ENCODE measurements around the gene FYTTD1.

The FYTTD1 gene

DNA sequence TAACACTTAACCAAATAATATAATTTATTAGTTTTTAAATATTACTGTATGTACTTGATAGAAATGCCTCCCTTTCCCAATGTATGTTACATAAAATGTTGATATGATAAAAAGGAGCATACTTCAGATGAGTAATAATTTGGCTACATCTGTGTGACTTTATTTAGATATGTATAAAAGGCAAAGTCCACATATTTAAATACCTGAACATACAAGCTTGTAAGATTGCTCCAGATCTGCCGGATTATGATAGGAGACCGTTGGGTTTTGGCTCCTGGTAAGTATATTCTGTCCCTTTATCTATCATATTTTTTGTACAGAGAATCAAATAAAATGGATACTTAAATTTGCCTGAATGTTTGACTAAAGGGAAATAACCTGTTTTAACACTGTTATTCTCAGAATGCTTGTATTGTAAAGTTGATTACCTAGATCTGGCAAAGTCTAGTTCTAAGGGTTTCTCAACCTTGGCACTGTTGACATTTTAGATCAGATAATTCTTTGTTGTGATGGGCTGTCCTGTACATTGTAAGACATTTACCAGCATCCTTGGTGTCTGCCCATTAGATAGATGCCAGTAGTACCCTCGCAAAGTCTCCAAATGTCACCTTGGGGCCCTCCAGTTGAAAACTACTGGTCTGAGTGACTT, 79.8 kb downstream of the FYTTD1 start:
- Histone ChIP-seq H3K4me2 (ENCODE audit: insufficient read depth, low read length) (no peak overlapping the region), H3K4me1 (ENCODE audit: insufficient read depth, low read length) (no peaks in the 10 kb centered on the region), H3K4me3 (ENCODE audit: low read depth in 1 of 2, low read length in 2 of 2) (no peak overlapping the region), H3K9me3 (ENCODE audit: insufficient read depth, low read length, severe bottlenecking) (no peaks in the 10 kb centered on the region), H3K9ac (ENCODE audit: low read depth, low read length) (no peak overlapping the region), H3K36me3 (ENCODE audit: insufficient read depth, low read length) (peaks cover 52% of the 10 kb centered on the region), H2AFZ (ENCODE audit: low read depth, low read length) (no peak overlapping the region), H4K20me1 (ENCODE audit: insufficient read depth, low read length) (no peaks in the 10 kb centered on the region), H3K27ac (ENCODE audit: low read length) (no peak overlapping the region), H3K27me3 (ENCODE audit: insufficient read depth, low read length, poor library complexity) (no peaks in the 10 kb centered on the region), H3K79me2 (ENCODE audit: insufficient read depth, low read length) (no peaks in the 10 kb centered on the region)
- DNase-seq (no peak), ATAC-seq (ENCODE audit: insufficient read depth, low read depth) (no peak)
- no peak for TF ChIP-seq EZH2 (IDR thresholded peaks at IDR 0.05; ENCODE audit: borderline replicate concordance, low read depth, low read length, severe bottlenecking)
- TF ChIP-seq, protein P1, sequence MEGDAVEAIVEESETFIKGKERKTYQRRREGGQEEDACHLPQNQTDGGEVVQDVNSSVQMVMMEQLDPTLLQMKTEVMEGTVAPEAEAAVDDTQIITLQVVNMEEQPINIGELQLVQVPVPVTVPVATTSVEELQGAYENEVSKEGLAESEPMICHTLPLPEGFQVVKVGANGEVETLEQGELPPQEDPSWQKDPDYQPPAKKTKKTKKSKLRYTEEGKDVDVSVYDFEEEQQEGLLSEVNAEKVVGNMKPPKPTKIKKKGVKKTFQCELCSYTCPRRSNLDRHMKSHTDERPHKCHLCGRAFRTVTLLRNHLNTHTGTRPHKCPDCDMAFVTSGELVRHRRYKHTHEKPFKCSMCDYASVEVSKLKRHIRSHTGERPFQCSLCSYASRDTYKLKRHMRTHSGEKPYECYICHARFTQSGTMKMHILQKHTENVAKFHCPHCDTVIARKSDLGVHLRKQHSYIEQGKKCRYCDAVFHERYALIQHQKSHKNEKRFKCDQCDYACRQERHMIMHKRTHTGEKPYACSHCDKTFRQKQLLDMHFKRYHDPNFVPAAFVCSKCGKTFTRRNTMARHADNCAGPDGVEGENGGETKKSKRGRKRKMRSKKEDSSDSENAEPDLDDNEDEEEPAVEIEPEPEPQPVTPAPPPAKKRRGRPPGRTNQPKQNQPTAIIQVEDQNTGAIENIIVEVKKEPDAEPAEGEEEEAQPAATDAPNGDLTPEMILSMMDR (IDR thresholded peaks at IDR 0.05; ENCODE audit: borderline replicate concordance, extremely low read depth, low read length, poor library complexity, severe bottlenecking): no peak

DNA sequence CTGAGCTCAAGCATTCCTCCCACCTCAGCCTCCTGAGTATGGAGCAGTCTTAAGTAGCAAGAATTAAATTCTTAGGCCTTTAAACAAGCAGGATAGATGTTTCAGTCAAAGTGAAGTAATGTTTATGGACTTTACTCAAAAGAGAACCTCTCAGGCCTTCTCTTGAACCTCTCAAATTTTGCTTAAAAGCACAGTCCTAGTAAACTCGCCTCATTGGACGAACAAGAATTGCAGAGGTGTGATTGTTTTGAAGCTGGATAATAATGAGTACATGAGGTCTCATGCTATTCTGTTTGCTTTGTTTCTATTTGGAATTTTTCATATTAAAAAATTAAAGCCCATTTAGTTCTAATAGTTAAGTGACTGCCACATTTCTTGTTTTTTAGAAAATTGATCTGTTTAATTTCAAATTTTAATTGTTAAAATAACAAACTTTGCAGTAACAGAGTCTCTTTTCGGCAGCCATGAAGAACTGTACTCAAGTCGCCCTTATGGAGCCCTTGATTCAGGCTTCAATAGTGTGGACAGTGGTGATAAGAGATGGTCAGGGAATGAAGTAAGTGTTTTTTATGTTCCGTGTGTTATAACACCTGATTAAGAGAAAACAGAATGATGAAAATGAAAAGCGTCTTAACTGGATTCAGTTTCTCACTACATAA, 80.8 kb downstream of the FYTTD1 start:
- no peaks in the 10 kb centered on the region for H3K79me2 ChIP-seq (ENCODE audit: insufficient read depth, low read length)
- DNase-seq (no peak), ATAC-seq (ENCODE audit: insufficient read depth, low read depth) (no peak)
- H3K9ac ChIP-seq (ENCODE audit: low read depth, low read length): no peak overlapping the region
- H4K20me1 ChIP-seq (ENCODE audit: insufficient read depth, low read length): no peaks in the 10 kb centered on the region
- no peaks in the 10 kb centered on the region for H3K27me3 ChIP-seq (ENCODE audit: insufficient read depth, low read length, poor library complexity)
- no peak overlapping the region for H3K4me2 ChIP-seq (ENCODE audit: insufficient read depth, low read length)
- H3K27ac ChIP-seq (ENCODE audit: low read length): no peak overlapping the region
- H2AFZ ChIP-seq (ENCODE audit: low read depth, low read length): no peak overlapping the region
- no peak for TF ChIP-seq EZH2 (IDR thresholded peaks at IDR 0.05; ENCODE audit: borderline replicate concordance, low read depth, low read length, severe bottlenecking)
- TF ChIP-seq, protein P1 (IDR thresholded peaks at IDR 0.05; ENCODE audit: borderline replicate concordance, extremely low read depth, low read length, poor library complexity, severe bottlenecking): no peak
- H3K4me3 ChIP-seq (ENCODE audit: low read depth in 1 of 2, low read length in 2 of 2): no peak overlapping the region
- peaks cover 59% of the 10 kb centered on the region for H3K36me3 ChIP-seq (ENCODE audit: insufficient read depth, low read length)
- no peaks in the 10 kb centered on the region for H3K4me1 ChIP-seq (ENCODE audit: insufficient read depth, low read length)
- no peaks in the 10 kb centered on the region for H3K9me3 ChIP-seq (ENCODE audit: insufficient read depth, low read length, severe bottlenecking)

DNA sequence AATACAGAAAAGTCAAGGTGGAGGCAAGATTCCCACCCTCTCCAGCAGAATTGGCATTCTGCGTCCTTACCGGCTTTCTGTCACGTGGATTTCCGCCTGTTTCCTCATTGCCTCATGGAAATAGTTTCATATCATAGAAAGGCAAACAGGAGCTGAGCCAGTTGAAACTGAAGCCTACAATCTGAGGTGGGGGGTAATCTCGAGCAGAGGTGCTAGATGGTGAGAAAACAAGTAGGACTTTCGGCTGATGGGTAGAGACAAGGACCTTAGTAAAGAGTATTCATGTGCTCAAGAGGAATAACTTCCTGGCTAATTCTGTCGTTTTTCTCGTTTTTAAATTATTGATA, 81.3 kb downstream of the FYTTD1 start:
- peaks cover 64% of the 10 kb centered on the region for H3K36me3 ChIP-seq (ENCODE audit: insufficient read depth, low read length)
- no peak overlapping the region for H3K9ac ChIP-seq (ENCODE audit: low read depth, low read length)
- no peak overlapping the region for H2AFZ ChIP-seq (ENCODE audit: low read depth, low read length)
- no peaks in the 10 kb centered on the region for H3K27me3 ChIP-seq (ENCODE audit: insufficient read depth, low read length, poor library complexity)
- no peaks in the 10 kb centered on the region for H3K4me1 ChIP-seq (ENCODE audit: insufficient read depth, low read length)
- H3K9me3 ChIP-seq (ENCODE audit: insufficient read depth, low read length, severe bottlenecking): no peaks in the 10 kb centered on the region
- DNase-seq: no peak
- H3K4me3 ChIP-seq (ENCODE audit: low read depth in 1 of 2, low read length in 2 of 2): no peak overlapping the region
- no peak overlapping the region for H3K4me2 ChIP-seq (ENCODE audit: insufficient read depth, low read length)
- H3K79me2 ChIP-seq (ENCODE audit: insufficient read depth, low read length): no peaks in the 10 kb centered on the region
- H3K27ac ChIP-seq (ENCODE audit: low read length): no peak overlapping the region
- no peak for ATAC-seq (ENCODE audit: insufficient read depth, low read depth)
- H4K20me1 ChIP-seq (ENCODE audit: insufficient read depth, low read length): no peaks in the 10 kb centered on the region
- no peak for TF ChIP-seq EZH2 (IDR thresholded peaks at IDR 0.05; ENCODE audit: borderline replicate concordance, low read depth, low read length, severe bottlenecking)
- TF ChIP-seq, protein P1 (IDR thresholded peaks at IDR 0.05; ENCODE audit: borderline replicate concordance, extremely low read depth, low read length, poor library complexity, severe bottlenecking): no peak
